ENCODE results near the gene BCAR3.
"Not testable (repeated sequence)": the region's sequence is repeated elsewhere in the genome, so short reads cannot be mapped to it uniquely, and the experiment has no call there.

The BCAR3 gene

GRCh38 chr1:93556291-93556690, 125.3 kb downstream of the BCAR3 start:
- Histone ChIP-seq H4K91ac (ENCODE audit: low read depth, low read length) (no peak overlapping the region), H2BK5ac (ENCODE audit: low read depth, low read length, poor library complexity) (no peak overlapping the region), H3K14ac (ENCODE audit: low read length) (no peak overlapping the region), H3K27ac (ENCODE audit: low read depth, low read length) (no peak overlapping the region), H3K4me2 (ENCODE audit: low read length) (no peak overlapping the region), H3K4ac (ENCODE audit: low read depth, low read length) (no peak overlapping the region), H3K23ac (ENCODE audit: low read length) (no peak overlapping the region), H3K79me1 (ENCODE audit: low read length) (no peaks in the 10 kb centered on the region), H3K9me3 (ENCODE audit: insufficient read depth, low read depth, low read length) (no peaks in the 10 kb centered on the region), H3K79me2 (ENCODE audit: control insufficient read depth, insufficient read depth, low read length, poor library complexity) (no peaks in the 10 kb centered on the region), H3K9ac (ENCODE audit: low read length) (no peak overlapping the region), H3K4me3 (ENCODE audit: low read depth, low read length) (no peak overlapping the region), H3K27me3 (ENCODE audit: insufficient read depth, low read length) (no peaks in the 10 kb centered on the region), H2AFZ (ENCODE audit: insufficient read depth, low read length, poor library complexity) (no peak overlapping the region), H3K4me1 (ENCODE audit: control insufficient read depth in 1 of 2, insufficient read depth in 2 of 2, low read length in 2 of 2) (peaks cover 0 to 2% of the 10 kb centered on the region in 2 experiments), H3K18ac (ENCODE audit: low read length) (no peak overlapping the region), H3K36me3 (ENCODE audit: control insufficient read depth in 1 of 2, insufficient read depth in 2 of 2, low read length in 2 of 2) (peaks cover 4 to 18% of the 10 kb centered on the region in 2 experiments), H4K8ac (ENCODE audit: low read depth, low read length) (no peak overlapping the region), H4K12ac (ENCODE audit: low read depth, low read length) (no peak overlapping the region), H2BK120ac (ENCODE audit: insufficient read depth, low read length, poor library complexity) (no peak overlapping the region), H2AK5ac (ENCODE audit: low read length) (no peak overlapping the region), H2BK12ac (ENCODE audit: low read length) (no peak overlapping the region)
- peak in 1 of 2 donors; percentile 46 for DNase-seq
- no CpG with 5 or more reads among the region's 2 CpGs for WGBS (ENCODE audit: extremely low coverage, insufficient coverage, insufficient read length)

GRCh38 chr1:93554883-93555872, 126.5 kb downstream of the BCAR3 start:
- Histone ChIP-seq H2AK5ac (ENCODE audit: low read length) (no peak overlapping the region), H3K9ac (ENCODE audit: low read length) (no peak overlapping the region), H2BK5ac (ENCODE audit: low read depth, low read length, poor library complexity) (no peak overlapping the region), H3K27ac (ENCODE audit: low read depth, low read length) (no peak overlapping the region), H3K79me1 (ENCODE audit: low read length) (no peaks in the 10 kb centered on the region), H2BK120ac (ENCODE audit: insufficient read depth, low read length, poor library complexity) (no peak overlapping the region), H3K79me2 (ENCODE audit: control insufficient read depth, insufficient read depth, low read length, poor library complexity) (no peaks in the 10 kb centered on the region), H3K27me3 (ENCODE audit: insufficient read depth, low read length) (no peaks in the 10 kb centered on the region), H3K23ac (ENCODE audit: low read length) (no peak overlapping the region), H3K18ac (ENCODE audit: low read length) (no peak overlapping the region), H3K36me3 (ENCODE audit: control insufficient read depth in 1 of 2, insufficient read depth in 2 of 2, low read length in 2 of 2) (peaks cover 4 to 22% of the 10 kb centered on the region in 2 experiments), H2AFZ (ENCODE audit: insufficient read depth, low read length, poor library complexity) (no peak overlapping the region), H3K4me3 (ENCODE audit: low read depth, low read length) (no peak overlapping the region), H4K8ac (ENCODE audit: low read depth, low read length) (no peak overlapping the region), H4K91ac (ENCODE audit: low read depth, low read length) (no peak overlapping the region), H4K12ac (ENCODE audit: low read depth, low read length) (no peak overlapping the region), H3K9me3 (ENCODE audit: insufficient read depth, low read depth, low read length) (no peaks in the 10 kb centered on the region), H2BK12ac (ENCODE audit: low read length) (no peak overlapping the region), H3K4me2 (ENCODE audit: low read length) (no peak overlapping the region), H3K4me1 (ENCODE audit: control insufficient read depth in 1 of 2, insufficient read depth in 2 of 2, low read length in 2 of 2) (peaks cover 0 to 2% of the 10 kb centered on the region in 2 experiments), H3K14ac (ENCODE audit: low read length) (no peak overlapping the region), H3K4ac (ENCODE audit: low read depth, low read length) (no peak overlapping the region)
- DNase-seq: no peak
- no CpG with 5 or more reads among the region's 7 CpGs for WGBS (ENCODE audit: extremely low coverage, insufficient coverage, insufficient read length)

- not testable (repeated sequence) for H3K23ac ChIP-seq (ENCODE audit: low read length); H4K12ac ChIP-seq (ENCODE audit: low read depth, low read length); H4K8ac ChIP-seq (ENCODE audit: low read depth, low read length); H2BK5ac ChIP-seq (ENCODE audit: low read depth, low read length, poor library complexity); H2BK120ac ChIP-seq (ENCODE audit: insufficient read depth, low read length, poor library complexity); H3K4me2 ChIP-seq (ENCODE audit: low read length); H3K79me2 ChIP-seq (ENCODE audit: control insufficient read depth, insufficient read depth, low read length, poor library complexity); H3K4ac ChIP-seq (ENCODE audit: low read depth, low read length); H4K91ac ChIP-seq (ENCODE audit: low read depth, low read length); H2BK12ac ChIP-seq (ENCODE audit: low read length); H3K27ac ChIP-seq (ENCODE audit: low read depth, low read length); H3K27me3 ChIP-seq (ENCODE audit: insufficient read depth, low read length); H3K79me1 ChIP-seq (ENCODE audit: low read length); H2AK5ac ChIP-seq (ENCODE audit: low read length); H3K18ac ChIP-seq (ENCODE audit: low read length); H3K9ac ChIP-seq (ENCODE audit: low read length); H3K4me3 ChIP-seq (ENCODE audit: low read depth, low read length); H3K4me1 ChIP-seq (ENCODE audit: control insufficient read depth in 1 of 2, insufficient read depth in 2 of 2, low read length in 2 of 2); DNase-seq; H2AFZ ChIP-seq (ENCODE audit: insufficient read depth, low read length, poor library complexity); H3K9me3 ChIP-seq (ENCODE audit: insufficient read depth, low read depth, low read length); H3K14ac ChIP-seq (ENCODE audit: low read length)
- H3K36me3 ChIP-seq (ENCODE audit: control insufficient read depth in 1 of 2, insufficient read depth in 2 of 2, low read length in 2 of 2): peaks cover 10 to 27% of the 10 kb centered on the region in 2 experiments
- WGBS (ENCODE audit: extremely low coverage, insufficient coverage, insufficient read length): 100% methylated on average over 1 of the region's 4 CpGs
Measured at GRCh38 chr1:93553886-93554490, 127.6 kb downstream of the BCAR3 start.

- peak; percentile 14 to 60 for DNase-seq
- WGBS (ENCODE audit: extremely low coverage, insufficient coverage, insufficient read length): no CpG with 5 or more reads among the region's 9 CpGs
- H3K27me3 ChIP-seq (ENCODE audit: insufficient read depth, low read length): no peaks in the 10 kb centered on the region
Measured at GRCh38 chr1:93552741-93553455, 128.7 kb downstream of the BCAR3 start.

More at GRCh38 chr1:93552741-93553455, 128.7 kb downstream of the BCAR3 start:
- Histone ChIP-seq H3K9ac (ENCODE audit: low read length) (no peak overlapping the region), H3K18ac (ENCODE audit: low read length) (no peak overlapping the region), H2AK5ac (ENCODE audit: low read length) (no peak overlapping the region), H3K4me1 (ENCODE audit: control insufficient read depth in 1 of 2, insufficient read depth in 2 of 2, low read length in 2 of 2) (peaks cover 0 to 2% of the 10 kb centered on the region in 2 experiments), H3K79me1 (ENCODE audit: low read length) (no peaks in the 10 kb centered on the region), H4K8ac (ENCODE audit: low read depth, low read length) (no peak overlapping the region), H3K27ac (ENCODE audit: low read depth, low read length) (no peak overlapping the region), H3K14ac (ENCODE audit: low read length) (no peak overlapping the region), H3K4me3 (ENCODE audit: low read depth, low read length) (no peak overlapping the region), H2AFZ (ENCODE audit: insufficient read depth, low read length, poor library complexity) (peak overlapping the region; percentile 50), H3K23ac (ENCODE audit: low read length) (no peak overlapping the region), H2BK12ac (ENCODE audit: low read length) (no peak overlapping the region), H2BK5ac (ENCODE audit: low read depth, low read length, poor library complexity) (no peak overlapping the region), H2BK120ac (ENCODE audit: insufficient read depth, low read length, poor library complexity) (no peak overlapping the region), H3K4ac (ENCODE audit: low read depth, low read length) (no peak overlapping the region), H4K12ac (ENCODE audit: low read depth, low read length) (no peak overlapping the region), H3K9me3 (ENCODE audit: insufficient read depth, low read depth, low read length) (no peaks in the 10 kb centered on the region), H3K36me3 (ENCODE audit: control insufficient read depth in 1 of 2, insufficient read depth in 2 of 2, low read length in 2 of 2) (peaks cover 10 to 29% of the 10 kb centered on the region in 2 experiments), H3K4me2 (ENCODE audit: low read length) (no peak overlapping the region), H3K79me2 (ENCODE audit: control insufficient read depth, insufficient read depth, low read length, poor library complexity) (no peaks in the 10 kb centered on the region), H4K91ac (ENCODE audit: low read depth, low read length) (no peak overlapping the region)
